GM19397 (cell line): ENCODE data around the gene THY1.
"Not testable (repeated sequence)": the region's sequence is repeated elsewhere in the genome, so short reads cannot be mapped to it uniquely, and the experiment has no call there.

Experiments
- ATAC-seq: cut with Tn5 transposase; IDR thresholded peaks from one replicate; pipeline ENCODE4 v1.9.1; 2021; ENCODE audit warnings: mild to moderate bottlenecking, moderate library complexity; ENCODE audit not compliant: unreplicated experiment

The THY1 gene

DNA sequence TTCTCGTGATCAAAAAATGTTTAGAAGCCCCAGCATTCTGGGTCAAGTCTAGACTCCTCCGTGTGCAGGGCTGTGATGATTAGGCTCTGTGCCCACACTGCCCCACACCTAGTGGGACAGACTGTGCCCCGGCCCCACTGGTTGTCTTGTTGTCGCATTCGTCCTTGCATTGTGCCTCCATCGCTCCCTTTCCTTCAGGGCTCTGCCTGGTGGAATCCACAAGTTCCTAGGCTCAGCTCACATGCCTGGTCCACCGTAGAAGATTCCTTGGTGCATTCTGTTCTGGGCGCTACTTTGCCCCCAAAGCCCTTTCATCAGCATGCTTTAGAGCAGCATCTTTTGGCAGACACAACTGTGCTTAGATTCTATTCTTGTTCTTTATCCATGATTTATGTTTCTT lies 23.5 kb upstream of the THY1 start:
- ATAC-seq = no peak

DNA sequence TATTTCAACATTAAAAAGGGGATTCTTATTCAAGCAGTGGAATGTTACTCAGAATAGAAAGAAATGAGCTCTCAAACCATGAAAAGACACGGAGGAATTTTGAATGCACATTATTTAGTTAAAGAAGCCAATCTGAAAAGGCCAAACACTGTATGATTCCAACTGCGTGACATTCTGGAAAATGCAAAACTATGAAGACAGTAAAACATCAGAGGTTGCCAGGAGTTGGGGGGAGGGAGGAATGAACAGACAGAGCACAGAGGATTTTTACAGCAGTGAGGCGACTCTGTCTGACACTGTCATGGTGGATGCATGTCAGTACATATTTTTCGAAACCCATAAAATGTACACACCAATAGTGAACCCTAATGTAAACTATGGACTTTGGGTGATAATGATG lies 22.9 kb upstream of the THY1 start:
- no peak for ATAC-seq

DNA sequence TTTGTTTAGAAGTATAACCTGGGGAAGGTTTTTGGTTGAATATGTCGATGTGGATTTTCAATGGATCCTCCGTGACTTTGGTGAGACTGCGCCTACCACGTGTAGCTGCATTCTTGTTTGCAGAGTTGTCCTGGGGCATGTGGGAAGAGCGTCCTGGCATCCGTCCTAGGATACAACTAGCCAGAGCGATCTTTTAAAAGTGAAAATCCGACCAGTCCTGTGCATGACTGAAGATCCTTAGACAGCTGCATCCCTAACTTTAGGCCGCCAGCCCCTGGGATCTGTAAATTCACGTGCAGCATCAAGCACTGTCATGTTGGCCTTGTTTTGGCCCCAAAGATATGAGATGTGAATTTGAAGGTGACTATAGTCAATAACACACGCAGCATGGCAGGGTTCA lies 22.4 kb upstream of the THY1 start:
- ATAC-seq = no peak

DNA sequence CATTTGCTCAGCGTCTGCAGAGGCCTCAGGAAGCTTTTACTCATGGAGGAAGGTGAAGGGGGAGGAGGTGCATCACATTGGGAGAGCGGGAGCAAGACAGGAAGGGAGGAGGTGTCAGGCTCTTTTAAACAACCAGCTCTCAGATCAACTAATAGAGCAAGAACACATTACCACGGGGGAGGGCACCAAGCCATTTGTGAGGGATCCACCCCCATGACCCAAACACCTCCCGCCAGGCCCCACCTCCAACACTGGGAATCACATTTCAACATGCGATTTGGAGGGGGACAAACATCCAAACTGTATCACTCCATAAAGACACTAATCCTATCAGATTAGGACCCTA lies 18.9 kb upstream of the THY1 start:
- no peak for ATAC-seq

DNA sequence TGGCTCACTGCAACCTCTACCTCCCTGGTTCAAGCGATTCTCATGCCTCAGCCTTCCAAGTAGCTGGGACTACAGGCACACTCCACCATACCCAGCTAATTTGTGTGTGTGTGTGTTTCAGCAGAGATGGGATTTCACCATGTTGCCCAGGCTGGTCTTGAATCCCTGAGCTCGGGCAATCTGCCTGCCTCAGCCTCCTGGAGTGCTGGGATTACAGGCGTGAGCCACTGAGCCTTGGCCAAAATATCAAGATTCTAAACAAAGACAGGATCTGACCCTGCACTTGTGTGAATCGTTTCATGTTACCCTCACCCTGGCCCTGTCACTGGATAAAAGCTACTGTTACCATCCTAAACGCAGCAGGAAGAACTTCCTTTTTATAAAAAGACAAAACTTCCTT lies 15.6 kb upstream of the THY1 start:
- ATAC-seq = no peak

DNA sequence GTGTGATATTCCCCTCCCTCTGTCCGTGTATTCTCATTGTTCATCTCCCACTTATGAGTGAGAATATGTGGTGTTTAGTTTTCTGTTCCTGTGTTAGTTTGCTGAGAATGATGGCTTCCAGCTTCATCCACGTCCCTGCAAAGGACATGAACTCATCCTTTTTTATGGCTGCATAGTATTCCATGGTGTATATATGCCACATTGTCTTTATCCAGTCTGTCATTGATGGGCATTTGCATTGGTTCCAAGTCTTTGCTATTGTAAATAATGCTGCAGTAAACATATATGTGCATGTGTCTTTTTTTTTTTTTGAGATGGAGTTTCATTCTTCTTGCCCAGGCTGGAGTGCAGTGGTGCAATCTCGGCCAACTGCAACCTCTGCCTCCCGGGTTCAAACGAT lies 14.5 kb upstream of the THY1 start:
- ATAC-seq = not testable (repeated sequence)

DNA sequence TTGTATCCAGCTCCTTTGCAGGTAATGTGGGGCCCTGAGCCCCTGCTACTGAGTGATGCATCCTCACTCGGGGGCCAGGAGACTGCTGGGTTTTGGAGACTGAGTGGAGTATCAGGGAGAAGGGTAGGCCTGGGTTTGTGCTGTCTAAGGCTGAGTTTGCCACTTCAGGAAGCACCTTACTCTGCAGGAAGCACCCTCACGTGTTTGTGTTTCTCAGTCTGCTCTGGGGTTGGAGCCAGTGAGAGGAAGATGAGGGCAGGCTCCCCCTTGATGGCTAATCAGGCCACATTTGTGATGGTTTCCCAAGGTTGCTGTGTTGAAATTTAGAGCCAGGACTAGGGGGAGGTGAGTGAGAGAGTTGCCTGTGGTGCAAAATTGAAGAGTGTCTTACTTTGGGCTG lies 13.7 kb upstream of the THY1 start:
- ATAC-seq = no peak

DNA sequence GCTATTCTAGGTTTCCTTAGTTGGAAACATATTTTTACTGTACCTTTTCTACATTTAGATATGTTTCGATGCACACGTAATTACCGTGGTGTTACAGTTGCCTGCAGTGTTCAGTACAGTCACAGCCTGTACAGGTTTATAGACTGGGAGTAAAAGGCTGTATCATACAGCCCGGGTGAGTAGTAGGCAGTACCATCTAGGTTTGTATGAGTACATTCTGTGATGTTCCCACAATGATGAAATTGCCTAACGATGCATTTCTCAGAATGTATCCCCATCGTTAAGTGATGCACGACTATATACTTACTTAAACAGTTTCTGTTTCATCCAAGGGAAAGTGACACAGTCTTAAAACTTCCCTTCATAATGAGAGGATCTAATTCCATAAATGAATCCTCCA lies 13.1 kb upstream of the THY1 start:
- ATAC-seq = no peak

DNA sequence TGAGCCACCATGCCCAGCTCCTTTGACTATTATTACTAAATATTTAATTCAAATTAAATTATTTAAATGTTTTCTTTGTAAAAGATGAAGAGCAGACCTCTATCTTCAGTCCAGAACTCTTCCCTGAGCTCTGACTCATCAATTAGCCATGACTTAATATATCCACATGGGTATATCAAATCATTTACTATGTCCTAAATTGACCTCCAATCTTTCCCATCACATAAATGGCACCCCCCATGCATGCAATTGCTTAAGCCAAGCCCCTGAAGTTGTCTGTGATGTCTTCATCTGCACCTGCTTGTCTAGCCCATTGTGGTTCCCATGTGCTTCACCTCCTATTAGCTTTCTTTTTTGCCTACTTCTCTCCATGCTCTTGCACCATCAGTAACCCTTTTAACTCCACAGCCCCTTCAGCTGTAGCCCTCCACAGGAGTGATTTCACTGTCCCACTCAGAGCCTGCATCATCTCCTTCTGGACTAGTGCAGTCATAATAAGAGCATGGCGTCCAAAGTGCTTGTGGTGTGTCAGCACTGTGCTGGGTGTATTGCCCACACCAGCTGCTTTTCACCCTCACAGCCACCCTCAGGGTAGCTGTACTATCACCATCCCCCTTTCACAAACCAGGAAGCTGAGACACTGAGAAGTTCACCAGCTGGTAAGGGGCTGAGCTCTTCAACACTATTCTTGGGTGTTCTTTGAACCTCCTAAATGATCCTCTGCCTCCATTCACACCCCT lies 11.8 kb upstream of the THY1 start:
- ATAC-seq = no peak

DNA sequence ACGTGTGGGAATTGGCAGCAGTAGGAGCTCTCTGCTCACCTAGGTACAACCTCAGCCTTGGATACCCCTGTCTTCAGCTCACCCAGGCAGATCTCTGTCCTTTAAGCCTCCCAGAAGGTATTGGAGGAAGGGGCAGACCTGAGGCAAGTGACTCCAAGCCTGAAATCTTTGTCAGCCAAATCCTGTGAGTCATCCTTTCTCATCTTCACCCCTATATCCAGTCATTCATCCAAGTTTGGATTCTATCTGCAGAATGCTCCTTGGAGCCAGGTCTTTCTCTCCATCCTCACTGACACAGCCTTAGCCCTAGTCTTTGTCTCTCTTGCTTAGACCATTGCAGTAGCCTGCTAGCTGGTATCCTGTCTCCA lies 10.4 kb upstream of the THY1 start:
- no peak for ATAC-seq

DNA sequence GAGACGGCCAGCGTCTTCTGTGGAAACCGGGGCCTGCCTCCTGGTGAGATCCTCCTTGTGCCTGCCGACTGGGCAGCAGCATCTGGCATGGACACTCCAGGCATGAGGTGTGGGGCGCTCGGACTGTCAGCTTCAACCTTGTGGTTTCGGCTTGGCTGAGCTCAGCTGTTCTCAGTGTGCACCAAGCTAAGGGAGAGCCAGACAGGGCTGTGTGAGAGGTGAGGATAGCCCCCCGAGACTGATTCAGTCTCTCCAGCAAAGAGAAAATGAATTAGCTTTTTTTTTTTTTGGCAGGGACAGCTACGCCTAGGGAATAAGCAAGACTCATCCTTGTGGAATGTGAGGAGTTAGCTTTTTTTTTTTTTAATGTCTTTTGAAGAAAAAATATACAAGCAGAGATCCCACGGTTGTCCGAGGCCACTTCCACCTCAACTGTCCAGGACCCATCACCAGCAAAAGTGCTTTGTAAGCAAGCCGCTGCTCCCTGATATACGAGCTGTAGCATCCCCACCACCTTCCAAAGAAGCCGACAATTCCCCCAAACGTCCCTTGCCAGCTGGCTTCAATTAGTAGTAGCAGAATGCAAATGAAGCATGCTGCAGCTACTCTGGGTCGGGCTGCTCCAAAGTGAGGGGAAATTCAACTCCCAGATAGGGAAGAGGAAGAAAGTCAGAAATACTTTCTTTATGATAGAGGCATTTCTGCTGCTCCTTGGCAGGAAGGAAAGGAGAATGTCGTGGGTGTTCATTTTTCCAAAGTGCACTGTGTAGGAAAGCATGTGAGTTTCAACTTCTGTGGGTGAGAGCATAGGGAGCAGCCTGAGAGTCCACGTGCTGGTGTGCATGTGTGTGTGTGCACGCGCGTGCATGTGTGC lies 9.7 kb upstream of the THY1 start:
- no peak for ATAC-seq

DNA sequence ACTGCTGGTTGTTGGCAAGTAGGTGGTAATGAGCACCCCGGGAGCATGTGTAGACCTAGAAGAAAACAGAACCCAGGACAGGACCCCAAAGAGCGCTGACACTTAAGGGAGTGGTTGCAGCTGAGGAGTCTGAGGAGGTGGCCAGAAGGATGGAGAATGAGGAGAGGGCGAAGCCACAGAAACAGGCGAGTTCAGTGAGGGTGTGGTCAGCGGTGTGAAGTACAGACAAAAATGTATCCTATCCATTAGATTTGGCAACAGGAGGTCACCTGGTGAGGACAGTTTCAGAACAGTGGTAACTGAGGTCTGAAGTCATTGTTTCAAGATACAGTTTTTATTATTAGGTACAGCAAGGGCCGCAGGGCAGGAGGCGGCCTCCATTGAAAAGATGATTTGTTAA lies 8.6 kb upstream of the THY1 start:
- ATAC-seq = no peak

DNA sequence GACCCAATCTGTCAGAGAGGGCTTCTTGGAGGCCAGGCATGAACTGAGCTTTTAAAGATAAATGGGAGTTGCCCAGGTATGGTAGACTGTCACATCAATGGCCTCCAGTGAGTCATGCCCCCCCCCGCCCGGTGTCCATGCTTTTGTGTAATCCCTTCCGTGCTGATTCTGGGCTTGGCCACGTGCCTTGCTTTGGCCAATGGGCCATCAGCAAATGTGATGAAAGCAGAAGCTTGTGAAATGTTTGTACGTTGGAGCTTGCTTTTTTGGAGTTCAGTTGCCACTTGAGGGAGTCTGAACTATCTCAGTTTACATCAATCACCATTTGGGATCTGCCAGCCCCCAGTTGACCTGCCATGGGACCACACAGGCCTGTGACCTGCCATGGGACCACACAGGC lies 4.3 kb upstream of the THY1 start:
- ATAC-seq = no peak

DNA sequence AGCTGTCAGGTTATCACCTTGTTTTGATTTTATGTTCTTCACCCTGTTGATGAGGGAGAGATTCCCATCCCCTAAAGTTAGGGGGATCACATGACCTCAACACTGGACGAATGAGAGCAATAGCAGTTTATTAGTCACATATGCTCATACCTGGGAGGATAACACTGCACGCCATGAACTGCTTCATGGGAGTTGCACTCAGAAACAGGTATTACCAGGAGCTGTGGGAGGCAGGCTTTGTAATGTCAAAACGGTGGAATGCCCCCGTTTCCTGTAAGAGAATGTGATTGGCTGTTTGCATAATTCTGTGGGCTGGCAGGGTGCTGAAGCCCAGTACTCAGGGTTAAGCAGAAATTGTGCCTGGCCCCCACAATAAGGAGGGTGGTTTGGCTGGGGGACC lies 3.2 kb upstream of the THY1 start:
- no peak for ATAC-seq

DNA sequence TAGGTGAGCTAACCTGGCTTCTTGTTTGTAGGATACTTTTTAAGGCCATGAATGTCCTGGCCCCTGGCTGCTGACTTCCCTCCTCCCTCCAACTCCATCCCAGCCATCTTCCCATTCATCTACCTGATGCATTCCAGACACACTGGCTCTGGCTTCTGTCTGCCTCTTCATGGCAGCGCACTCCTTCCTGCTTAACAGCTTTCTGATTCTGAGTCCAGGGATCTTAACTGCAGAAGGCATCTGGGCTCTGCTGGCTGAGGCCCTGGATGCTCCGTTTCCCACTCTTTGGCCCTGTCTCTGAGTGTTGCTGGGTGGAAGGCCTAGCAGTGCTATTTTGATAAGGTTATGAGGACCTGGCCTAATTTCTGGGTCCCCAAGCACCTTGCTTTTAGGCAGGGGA lies 1.8 kb upstream of the THY1 start:
- no peak for ATAC-seq

DNA sequence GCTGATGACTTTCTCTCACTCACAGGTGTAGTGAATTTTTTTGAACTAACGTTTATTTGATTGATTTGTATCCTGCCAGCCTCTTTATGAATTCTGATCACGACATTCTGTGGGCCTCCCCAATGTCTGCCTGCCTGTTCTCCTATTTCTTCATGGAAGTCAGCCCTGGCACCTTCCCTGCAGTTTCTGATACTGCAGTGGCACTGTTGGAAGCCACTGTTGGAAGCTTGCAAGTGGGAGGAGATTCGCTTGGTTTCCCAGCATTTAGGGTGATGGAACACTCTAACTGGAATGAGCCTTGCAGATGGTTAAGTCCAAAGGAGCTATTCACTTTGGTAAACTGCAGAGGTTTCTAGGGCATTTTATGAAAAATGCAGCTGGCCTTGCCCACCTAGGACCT lies 1.3 kb upstream of the THY1 start:
- ATAC-seq = no peak

DNA sequence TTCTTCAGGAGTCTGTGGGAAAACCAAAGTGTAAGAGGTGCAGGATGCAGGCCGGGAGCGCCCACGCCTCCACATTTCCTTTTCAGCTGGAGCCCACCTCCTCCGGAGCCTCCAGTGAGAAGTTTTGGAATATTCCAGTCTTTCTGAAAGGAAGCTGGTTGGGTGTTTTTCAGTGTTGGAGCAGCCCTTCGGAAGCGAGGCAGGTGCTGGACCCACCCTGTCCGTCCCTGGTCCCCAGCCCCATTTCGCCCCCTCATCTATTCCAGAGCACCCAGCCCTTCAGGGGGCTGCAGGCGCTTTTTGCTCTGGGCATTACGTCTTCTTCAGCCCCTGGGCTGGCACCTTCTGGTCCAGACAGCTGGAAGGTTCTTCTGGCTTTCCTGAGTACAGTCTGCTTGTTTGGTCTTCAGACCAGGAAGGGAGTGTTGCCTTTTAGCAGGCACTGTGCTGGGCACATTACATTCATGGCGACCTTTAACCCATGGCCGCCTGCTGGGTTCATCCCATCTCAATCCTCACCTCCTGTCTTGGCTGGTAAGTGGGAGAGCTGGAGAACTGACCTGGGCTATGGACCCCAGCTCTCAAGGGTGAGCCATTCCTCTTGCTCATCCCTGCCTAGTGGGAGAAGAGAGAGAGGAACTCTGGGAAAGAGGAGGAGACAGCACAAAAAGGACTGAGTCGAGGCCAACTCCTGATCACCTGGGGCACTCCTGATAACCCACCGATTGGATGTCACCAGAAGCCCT lies 710 bp upstream of the THY1 start:
- ATAC-seq = no peak

DNA sequence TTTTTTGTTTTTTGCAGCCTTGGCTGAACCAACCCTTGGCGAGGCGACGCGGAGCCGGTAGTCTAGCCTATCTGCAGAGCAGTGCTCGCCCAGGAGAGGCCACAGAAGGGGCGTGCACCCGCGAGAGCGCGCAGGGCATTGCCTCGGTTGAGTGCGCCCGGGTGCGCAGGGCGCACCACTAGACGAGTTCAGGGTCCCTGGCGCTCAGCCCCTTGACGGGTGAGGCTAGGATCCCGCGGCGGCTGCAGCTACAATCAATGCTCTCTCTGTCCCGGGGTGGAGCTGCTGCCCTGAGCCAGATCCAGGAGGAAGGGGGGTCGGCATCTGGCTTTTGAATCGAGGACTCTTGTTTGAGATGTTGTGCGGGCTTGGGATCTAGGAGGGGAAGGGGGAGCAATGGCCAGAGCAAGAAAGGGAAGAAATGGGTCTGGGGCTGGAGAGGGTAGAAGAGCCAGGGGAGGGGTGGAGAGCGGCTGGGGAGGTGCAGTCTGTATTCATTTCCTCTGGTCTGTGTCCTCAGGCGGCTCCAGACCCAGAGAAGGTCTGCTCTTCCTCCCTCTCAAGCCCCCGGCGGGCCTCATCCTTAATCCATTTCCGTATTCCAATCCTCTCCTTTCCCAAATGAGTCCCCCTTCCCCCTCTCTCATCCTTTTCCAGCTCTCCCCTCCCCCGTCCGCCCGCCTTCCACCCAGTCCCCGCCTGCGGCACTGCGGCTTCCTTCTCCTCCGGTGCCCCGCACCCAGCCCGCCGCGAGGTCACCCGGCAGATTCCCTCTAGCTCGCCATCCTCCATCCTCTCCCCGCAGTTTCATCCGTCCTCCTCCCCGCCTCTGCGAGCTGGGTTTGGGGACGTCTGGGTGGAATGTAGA lies 797 bp downstream of the THY1 start:
- no peak for ATAC-seq

DNA sequence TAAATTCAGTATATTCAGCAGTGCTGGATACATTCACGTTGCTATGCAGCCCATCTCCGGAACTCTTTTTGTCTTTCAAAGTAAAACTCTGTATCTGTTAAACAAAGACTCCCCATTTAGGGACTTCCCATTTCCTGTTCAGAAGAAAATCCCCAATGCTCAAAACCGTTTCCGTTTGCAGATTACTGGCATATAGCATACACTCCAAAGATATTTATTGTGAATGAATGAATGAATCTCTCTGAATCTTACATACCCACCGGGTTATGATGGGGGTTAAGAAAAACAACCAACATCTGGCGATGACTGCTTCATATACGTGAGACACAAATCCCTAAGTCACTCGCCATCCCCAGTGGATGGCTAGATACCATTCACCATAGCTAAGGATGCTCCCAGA lies 1.6 kb downstream of the THY1 start:
- no peak for ATAC-seq

DNA sequence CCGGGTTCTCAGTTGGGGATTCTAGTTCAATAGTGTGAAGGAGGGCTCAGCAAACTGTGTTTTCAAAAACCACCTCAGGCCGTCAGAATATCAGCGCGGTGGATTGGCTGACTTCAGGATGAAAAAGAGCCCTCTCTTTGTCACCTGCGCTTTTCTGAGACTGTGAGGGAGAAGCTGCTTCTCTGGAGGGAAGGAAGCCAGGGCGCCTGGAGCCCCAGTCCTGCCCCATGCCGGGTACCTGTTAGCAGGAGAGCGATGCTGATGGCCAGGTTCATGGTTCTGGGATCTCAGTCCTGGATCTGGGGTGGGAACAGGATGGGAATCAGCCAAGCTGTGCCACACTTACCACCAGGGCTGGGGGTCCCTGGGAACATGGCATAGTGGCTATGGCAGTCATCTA lies 2.3 kb downstream of the THY1 start:
- no peak for ATAC-seq
